NCI-H510A treated with DMSO at 0.1 percent for 48 hours (cell line): ENCODE measurements around the gene TM9SF3.
A peak's percentile ranks its signal among the peaks of the same experiment; 100 is the strongest.
"Not testable (repeated sequence)": the region's sequence is repeated elsewhere in the genome, so short reads cannot be mapped to it uniquely, and the experiment has no call there.

Experiments
- DNase-seq: peaks from one replicate; lab custom pipeline; 2025; lab: John Stamatoyannopoulos, UW

The TM9SF3 gene

GRCh38 chr10:96598846-96599245 lies 12.0 kb upstream of the TM9SF3 start:
- no peak for DNase-seq

- DNase-seq, result no peak
Measured at GRCh38 chr10:96596422-96597407, 9.9 kb upstream of the TM9SF3 start.

- no peak for DNase-seq
Measured at GRCh38 chr10:96595741-96596140, 8.9 kb upstream of the TM9SF3 start.

GRCh38 chr10:96591946-96592345 lies 5.1 kb upstream of the TM9SF3 start:
- no peak for DNase-seq

GRCh38 chr10:96588616-96589419 lies 2.0 kb upstream of the TM9SF3 start:
- DNase-seq, result no peak

GRCh38 chr10:96588060-96588554 lies 1.3 kb upstream of the TM9SF3 start:
- peak; percentile 50 for DNase-seq

- DNase-seq, result peak; percentile 73
Measured at GRCh38 chr10:96587264-96588059, 650 bp upstream of the TM9SF3 start.

- no peak for DNase-seq
Measured at GRCh38 chr10:96585736-96586418, 935 bp downstream of the TM9SF3 start.

GRCh38 chr10:96584474-96584873 lies 2.3 kb downstream of the TM9SF3 start:
- no peak for DNase-seq

GRCh38 chr10:96584035-96584434 lies 2.8 kb downstream of the TM9SF3 start:
- no peak for DNase-seq

GRCh38 chr10:96579133-96579532 lies 7.7 kb downstream of the TM9SF3 start:
- DNase-seq, result no peak

- no peak for DNase-seq
Measured at GRCh38 chr10:96578633-96579032, 8.2 kb downstream of the TM9SF3 start.

- no peak for DNase-seq
Measured at GRCh38 chr10:96578022-96578421, 8.8 kb downstream of the TM9SF3 start.

GRCh38 chr10:96577069-96577468 lies 9.7 kb downstream of the TM9SF3 start:
- no peak for DNase-seq

GRCh38 chr10:96576277-96576980 lies 10.4 kb downstream of the TM9SF3 start:
- no peak for DNase-seq

GRCh38 chr10:96574564-96574963 lies 12.2 kb downstream of the TM9SF3 start:
- not testable (repeated sequence) for DNase-seq

GRCh38 chr10:96573036-96573435 lies 13.8 kb downstream of the TM9SF3 start:
- DNase-seq, result no peak

- DNase-seq, result no peak
Measured at GRCh38 chr10:96570983-96571964, 15.5 kb downstream of the TM9SF3 start.

- no peak for DNase-seq
Measured at GRCh38 chr10:96570511-96570910, 16.3 kb downstream of the TM9SF3 start.
